ENCODE results near the gene ZKSCAN7. TPM values are rescaled to one million over a fixed set of nuclear protein-coding genes. Genes with fewer than 3 reads are reported as not detected.

The ZKSCAN7 gene
- total and polyA plus RNA-seq, 2 of the 8 experiments (the other 6 are each of a cell fraction or from before 2014, with no cell fraction given) = 5.5 to 8.5 TPM

DNA sequence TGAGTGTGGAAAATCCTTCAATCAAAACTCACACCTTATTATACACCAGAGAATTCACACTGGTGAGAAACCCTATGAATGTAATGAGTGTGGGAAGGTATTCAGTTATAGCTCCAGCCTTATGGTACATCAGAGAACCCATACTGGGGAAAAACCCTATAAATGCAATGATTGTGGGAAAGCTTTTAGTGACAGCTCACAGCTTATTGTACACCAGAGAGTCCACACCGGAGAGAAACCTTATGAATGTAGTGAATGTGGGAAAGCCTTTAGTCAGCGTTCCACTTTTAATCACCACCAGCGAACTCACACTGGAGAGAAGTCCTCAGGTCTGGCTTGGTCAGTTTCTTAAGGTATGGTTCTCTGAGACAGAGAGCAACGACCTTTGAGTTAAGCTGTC lies 16.0 kb downstream of the ZKSCAN7 start:
- no peak overlapping the region for H3K4me3 ChIP-seq (ENCODE audit: extremely low read depth in 1 of 4, insufficient read depth in 2 of 4, low read depth in 3 of 4, low read length in 4 of 4)
- H3K79me1 ChIP-seq (ENCODE audit: low read depth, low read length) = no peaks in the 10 kb centered on the region
- POLR2A ChIA-PET (ENCODE audit: partially characterized antibody) = no interaction called here
- H2BK15ac ChIP-seq (ENCODE audit: low read length) = no peak overlapping the region
- H3K4ac ChIP-seq (replicated peaks; ENCODE audit: insufficient read length, low read depth, low read length) = no peak overlapping the region
- H4K8ac ChIP-seq (ENCODE audit: extremely low read depth, insufficient read depth, low read length) = no peak overlapping the region
- 95% methylated on average over 4 of the region's 4 CpGs; no CpG with 5 or more reads in 1 of the 2 experiments for WGBS, 2 experiments (ENCODE audit: extremely low coverage in 1 of 2, insufficient coverage in 1 of 2, insufficient read length in 1 of 2, insufficient replicate concordance in 2 of 2, low coverage in 1 of 2, low lambda C conversion rate in 2 of 2, missing lambda C conversion rate in 1 of 2)
- no peak overlapping the region for H3K56ac ChIP-seq (replicated peaks; ENCODE audit: insufficient read length, low read depth, low read length)
- H2AFZ ChIP-seq (ENCODE audit: low read length) = no peak overlapping the region
- DNase-seq (ENCODE audit: low read depth in 1 of 2, low spot score in 2 of 2) = no peak
- no peak overlapping the region for H2BK120ac ChIP-seq (replicated peaks; ENCODE audit: low read depth, low read length)
- no peaks in the 10 kb centered on the region for H3K27me3 ChIP-seq (replicated peaks in 1 of 4; ENCODE audit: control insufficient read depth in 3 of 4, extremely low read depth in 1 of 4, insufficient read depth in 3 of 4, low read length in 3 of 4)
- H4K20me1 ChIP-seq (replicated peaks in 1 of 2; ENCODE audit: control insufficient read depth in 1 of 2, insufficient read depth in 2 of 2, low read length in 2 of 2) = no peaks in the 10 kb centered on the region
- H3K36me3 ChIP-seq (ENCODE audit: control insufficient read depth in 2 of 4, insufficient read depth in 4 of 4, low read length in 3 of 4) = peaks cover 18 to 59% (median 38%) of the 10 kb centered on the region in 4 experiments
- H3K9me3 ChIP-seq (ENCODE audit: insufficient read depth in 2 of 2, low read depth in 1 of 2, low read length in 1 of 2) = peaks cover 20 to 21% of the 10 kb centered on the region in 2 experiments; a peak in 3 of 4 replicates
- H3K79me2 ChIP-seq (ENCODE audit: control insufficient read depth in 1 of 2, insufficient read depth in 2 of 2, low read length in 2 of 2) = no peaks in the 10 kb centered on the region
- CTCF ChIA-PET (ENCODE audit: partially characterized antibody) = no interaction called here
- TF ChIP-seq POLR2AphosphoS5 (IDR thresholded peaks at IDR 0.05; ENCODE audit: low read depth, low read length) (no peak), ZNF274 (IDR thresholded peaks at IDR 0.05; ENCODE audit: borderline replicate concordance, extremely low read depth, low read length) (no peak), SRF (IDR thresholded peaks at IDR 0.05; ENCODE audit: low read depth, low read length) (no peak), EGR1 (IDR thresholded peaks at IDR 0.05; ENCODE audit: borderline replicate concordance, low read depth, low read length) (no peak), SIRT6 (IDR thresholded peaks at IDR 0.05; ENCODE audit: low read length) (no peak), CHD2 (IDR thresholded peaks at IDR 0.05; ENCODE audit: low read length) (no peak), NANOG (IDR thresholded peaks at IDR 0.05; ENCODE audit: insufficient read depth, low read depth, low read length, poor library complexity, severe bottlenecking) (no peak), CBX5 (IDR thresholded peaks at IDR 0.05; ENCODE audit: low read depth, low read length) (no peak), SUZ12 (IDR thresholded peaks at IDR 0.05; ENCODE audit: low read length) (no peak)
- TF ChIP-seq, protein P1, sequence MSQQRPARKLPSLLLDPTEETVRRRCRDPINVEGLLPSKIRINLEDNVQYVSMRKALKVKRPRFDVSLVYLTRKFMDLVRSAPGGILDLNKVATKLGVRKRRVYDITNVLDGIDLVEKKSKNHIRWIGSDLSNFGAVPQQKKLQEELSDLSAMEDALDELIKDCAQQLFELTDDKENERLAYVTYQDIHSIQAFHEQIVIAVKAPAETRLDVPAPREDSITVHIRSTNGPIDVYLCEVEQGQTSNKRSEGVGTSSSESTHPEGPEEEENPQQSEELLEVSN (IDR thresholded peaks at IDR 0.05) = no peak
- no peak overlapping the region for H3K27ac ChIP-seq (ENCODE audit: low read depth, low read length)
- H4K91ac ChIP-seq (replicated peaks; ENCODE audit: insufficient read length, low read length) = no peak overlapping the region
- no peaks in the 10 kb centered on the region for H3K4me1 ChIP-seq (replicated peaks in 1 of 4; ENCODE audit: control insufficient read depth in 3 of 4, insufficient read depth in 4 of 4, low read length in 3 of 4)
- no peak overlapping the region for H3K14ac ChIP-seq (ENCODE audit: insufficient read length)
- no peak overlapping the region for H2BK12ac ChIP-seq (ENCODE audit: low read depth, low read length)
- no peak overlapping the region for H3K4me2 ChIP-seq (ENCODE audit: insufficient read depth in 1 of 2, low read depth in 2 of 2, low read length in 2 of 2)
- no peak overlapping the region for H2BK20ac ChIP-seq (ENCODE audit: low read length)
- no peak overlapping the region for H4K5ac ChIP-seq (ENCODE audit: insufficient read length, low read depth, low read length)
- H3K23me2 ChIP-seq (ENCODE audit: low read depth, low read length) = no peaks in the 10 kb centered on the region; the same call in 1 of the 2 replicates
- H3K9ac ChIP-seq (replicated peaks in 1 of 4; ENCODE audit: extremely low read depth in 1 of 4, low read depth in 3 of 4, low read length in 3 of 4) = no peak overlapping the region
- no peak overlapping the region for H2AK5ac ChIP-seq (ENCODE audit: low read depth, low read length)
- H3K23ac ChIP-seq (ENCODE audit: insufficient read length) = no peak overlapping the region
- no peak for FAIRE-seq
- no peak overlapping the region for H3K18ac ChIP-seq (ENCODE audit: extremely low read depth, low read length)
- H2BK5ac ChIP-seq (ENCODE audit: low read depth, low read length) = no peak overlapping the region
